Pancreas (tissue), 10 donors: ENCODE measurements around the gene PAPSS2. TPM values are rescaled to one million over a fixed set of nuclear protein-coding genes. Genes with fewer than 3 reads are reported as not detected.

Experiments
- ATAC-seq, 4 donors: fragments of 200-7000 bp; cut with Tn5 transposase; one replicate each; pipeline versions ENCODE4 v1.8.0 to v1.9.1; 2020; ENCODE audit warnings: mild to moderate bottlenecking in 4 of 4, moderate library complexity in 4 of 4
- DNase-seq, 6 donors: peaks; one replicate each; pipeline ENCODE4 v3.0.0-alpha.2; 2020
- FAIRE-seq: peaks from 2 replicates; lab custom pipeline; 2012; peaks lifted over from hg19 to GRCh38; lab: Jason Lieb, UNC
- H3K27ac ChIP-seq, 4 donors: fragments of 200-600 bp; sonication (generic); 1 replicate in 3 of 4; 2 replicates in 1 of 4; pipeline versions ENCODE4 v1.5.0 to v1.8.0; 2020
- H3K27me3 ChIP-seq, 4 donors: fragments of 200-600 bp; one replicate each; pipeline ENCODE4 v1.8.0; 2021
- H3K36me3 ChIP-seq, 3 donors: fragments of 200-600 bp; sonication (generic) in 1 of 3; one replicate each; pipeline versions ENCODE4 v1.5.0 to v1.8.0; 2020 to 2021
- H3K4me1 ChIP-seq, 3 donors: fragments of 200-600 bp; one replicate each; pipeline ENCODE4 v1.8.0; 2021
- H3K4me3 ChIP-seq, 4 donors: fragments of 200-600 bp; sonication (generic) in 2 of 4; one replicate each; pipeline versions ENCODE4 v1.5.0 to v1.8.0; 2020 to 2021
- H3K9me3 ChIP-seq, 4 donors: fragments of 200-600 bp; one replicate each; pipeline ENCODE4 v1.8.0; 2021
- WGBS, 2 donors: extraction: QIAGEN DNeasy Blood & Tissue Kit; methylation state at CpG; one replicate each; pipeline ENCODE4 v1.1.7; 2013; 5-methylcytosine and 5-hydroxymethylcytosine counted together
- intact Hi-C, 3 donors: fragments of 100-400 bp; cut with DNase I; formaldehyde crosslinking; loops; one replicate each; pipeline versions ENCODE4 v1.11.1 to v1.14.2; 2022
- polyA plus RNA-seq, 2 donors: library from polyadenylated mRNA; stranded (reverse); fragments of 200-250 nt; gene quantifications; one replicate each; pipeline ENCODE4 v1.2.3, GENCODE V29; 2013
- total RNA-seq, 6 donors: library from RNA; stranded (reverse); fragmentation: NEBNext Ultra II Directional in 4 of 6; extraction: Animal tissue kit (Norgen Biotek cat#: 25700) in 4 of 6; gene quantifications; one replicate each; pipeline versions ENCODE4 v1.2.1 to v1.2.4, GENCODE V29; 2021 to 2023
- TF ChIP-seq, protein P1 (sequence below), 4 donors: fragments of 200-600 bp; sonication (generic) in 3 of 4; IDR thresholded peaks; one replicate each; pipeline versions ENCODE4 v1.5.0 to v1.8.0; 2021; ENCODE audit warnings: antibody characterized with exemption in 4 of 4
- donor health status: healthy with polysubstance abuse.
- donor health status: DM: no; HTN: no; CAD: no; lungs with moderate emphysema.
- donor health status: DM: no; HTN: no; CAD: no.
- donor health status: control.
- donor health status: control.
- donor health status: Bipolar disorder and iron deficiency.
- donor health status: DM: yes; HTN: yes; CAD: no.
- donor health status: DM: no; HTN: no; CAD: no.
- donor health status: DM: no; HTN: no; CAD: no.
- donor health status: DM: yes; HTN: yes; CAD: no.

The PAPSS2 gene
- total and polyA plus RNA-seq, 8 donors, result 10.0 to 54.7 (median 39.9) TPM

DNA sequence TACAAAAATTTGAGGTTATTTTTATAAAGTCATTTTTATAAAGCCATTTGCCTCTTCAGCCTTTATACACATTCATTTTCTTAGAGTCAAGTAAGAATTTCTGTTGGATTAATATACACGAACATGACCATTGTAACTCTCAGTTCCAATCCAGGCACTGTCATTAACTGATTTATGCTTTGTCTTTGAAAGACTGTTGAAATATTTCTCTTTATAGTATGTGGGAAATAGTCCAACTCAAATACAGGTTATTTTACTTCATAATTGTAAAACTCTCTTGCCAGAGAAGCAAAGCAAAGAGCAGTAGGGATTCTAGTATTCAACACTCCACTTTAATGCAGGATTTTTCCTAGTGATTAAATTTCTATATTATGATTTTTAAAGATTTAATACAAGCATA is 36.5 kb upstream of the PAPSS2 start:
- no peak for ATAC-seq
- Histone ChIP-seq H3K27ac (no peak overlapping the region), H3K4me3 (no peak overlapping the region), H3K9me3 (no peaks in the 10 kb centered on the region), H3K36me3 (no peaks in the 10 kb centered on the region), H3K27me3 (no peaks in the 10 kb centered on the region), H3K4me1 (peaks cover 0 to 7% (median 0%) of the 10 kb centered on the region in 3 donors)
- intact Hi-C loops, result no loop called here
- WGBS, 2 donors, result 73% methylated on average over 1 of the region's 1 CpG
- no peak for FAIRE-seq
- no peak for DNase-seq
- TF ChIP-seq, protein P1, sequence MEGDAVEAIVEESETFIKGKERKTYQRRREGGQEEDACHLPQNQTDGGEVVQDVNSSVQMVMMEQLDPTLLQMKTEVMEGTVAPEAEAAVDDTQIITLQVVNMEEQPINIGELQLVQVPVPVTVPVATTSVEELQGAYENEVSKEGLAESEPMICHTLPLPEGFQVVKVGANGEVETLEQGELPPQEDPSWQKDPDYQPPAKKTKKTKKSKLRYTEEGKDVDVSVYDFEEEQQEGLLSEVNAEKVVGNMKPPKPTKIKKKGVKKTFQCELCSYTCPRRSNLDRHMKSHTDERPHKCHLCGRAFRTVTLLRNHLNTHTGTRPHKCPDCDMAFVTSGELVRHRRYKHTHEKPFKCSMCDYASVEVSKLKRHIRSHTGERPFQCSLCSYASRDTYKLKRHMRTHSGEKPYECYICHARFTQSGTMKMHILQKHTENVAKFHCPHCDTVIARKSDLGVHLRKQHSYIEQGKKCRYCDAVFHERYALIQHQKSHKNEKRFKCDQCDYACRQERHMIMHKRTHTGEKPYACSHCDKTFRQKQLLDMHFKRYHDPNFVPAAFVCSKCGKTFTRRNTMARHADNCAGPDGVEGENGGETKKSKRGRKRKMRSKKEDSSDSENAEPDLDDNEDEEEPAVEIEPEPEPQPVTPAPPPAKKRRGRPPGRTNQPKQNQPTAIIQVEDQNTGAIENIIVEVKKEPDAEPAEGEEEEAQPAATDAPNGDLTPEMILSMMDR (IDR thresholded peaks at IDR 0.05), result no peak

DNA sequence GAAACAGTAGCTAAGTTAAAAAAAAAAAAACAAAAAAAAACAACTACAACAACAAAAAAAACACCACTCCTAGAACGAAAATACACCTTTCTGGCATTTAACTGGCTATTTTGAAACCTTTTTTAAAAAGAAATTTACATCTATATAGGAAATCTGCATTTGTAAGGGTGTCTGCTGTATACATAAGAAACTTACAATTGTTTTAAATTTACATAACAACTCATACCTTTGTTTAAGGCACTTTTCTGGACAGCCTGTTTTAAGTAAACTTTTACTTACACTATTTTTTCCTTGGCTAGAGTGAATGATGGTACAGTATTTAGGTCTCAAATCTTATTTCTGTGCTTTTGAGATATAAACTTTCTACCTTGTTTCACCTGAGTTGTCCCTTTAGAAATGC is 34.0 kb upstream of the PAPSS2 start:
- intact Hi-C loops, result no loop called here
- H3K27ac ChIP-seq, result no peak overlapping the region
- no peak for FAIRE-seq
- 69 to 79% methylated on average over 1 of the region's 1 CpG for WGBS, 2 donors
- no peak for DNase-seq
- H3K4me3 ChIP-seq, result no peak overlapping the region
- H3K4me1 ChIP-seq, result no peaks in the 10 kb centered on the region
- ATAC-seq, result no peak
- H3K9me3 ChIP-seq, result no peaks in the 10 kb centered on the region
- no peaks in the 10 kb centered on the region for H3K36me3 ChIP-seq
- TF ChIP-seq, protein P1 (IDR thresholded peaks at IDR 0.05), result no peak
- H3K27me3 ChIP-seq, result no peaks in the 10 kb centered on the region

DNA sequence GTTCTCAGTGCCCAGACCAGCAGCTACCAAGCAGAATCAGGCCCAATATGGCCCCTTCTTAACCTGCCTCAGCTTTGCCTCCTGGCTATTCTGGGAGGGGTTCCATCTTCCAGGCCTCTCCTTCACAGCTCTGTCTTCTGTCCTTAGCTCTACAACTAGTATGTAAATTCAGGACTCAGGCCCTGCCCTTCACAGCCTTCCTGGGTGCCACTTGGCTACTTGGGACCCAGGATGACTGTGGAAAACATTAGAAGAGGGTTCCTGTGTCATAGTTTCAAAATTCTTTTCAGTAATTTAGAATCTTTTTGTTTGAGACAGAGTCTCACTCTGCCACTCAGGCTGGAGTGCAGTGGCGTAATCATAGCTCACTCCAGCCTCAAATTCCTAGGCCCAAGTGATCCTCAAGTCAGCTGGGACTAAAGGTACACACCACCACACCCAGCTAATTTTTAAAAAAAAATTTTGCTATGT is 33.2 kb upstream of the PAPSS2 start:
- Histone ChIP-seq H3K9me3 (no peaks in the 10 kb centered on the region), H3K36me3 (no peaks in the 10 kb centered on the region), H3K27me3 (no peaks in the 10 kb centered on the region), H3K4me1 (no peaks in the 10 kb centered on the region), H3K4me3 (no peak overlapping the region), H3K27ac (no peak overlapping the region)
- ATAC-seq, result no peak
- TF ChIP-seq, protein P1 (IDR thresholded peaks at IDR 0.05), result no peak
- WGBS, 2 donors, result 98 to 100% methylated on average over 1 of the region's 1 CpG
- DNase-seq, result no peak
- FAIRE-seq, result no peak
- intact Hi-C loops, result no loop called here

DNA sequence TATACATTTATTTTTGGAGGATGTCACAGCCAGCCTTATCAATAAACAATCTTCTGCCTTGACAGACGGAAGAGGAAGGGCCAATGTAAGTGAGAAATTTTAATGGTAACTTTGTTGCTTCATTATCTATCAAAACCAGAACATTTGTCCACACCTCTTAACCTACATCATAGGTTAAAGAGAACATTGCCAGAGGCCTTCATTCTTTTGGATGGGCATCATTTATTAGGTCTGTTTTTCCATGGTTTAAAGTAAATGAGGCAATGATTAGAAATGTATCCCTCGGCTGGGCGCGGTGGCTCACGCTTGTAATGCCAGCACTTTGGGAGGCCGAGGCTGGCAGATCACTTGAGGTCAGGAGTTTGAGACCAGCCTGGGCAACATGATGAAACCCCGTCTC is 29.5 kb upstream of the PAPSS2 start:
- FAIRE-seq (no peak), ATAC-seq (no peak), DNase-seq (no peak)
- Histone ChIP-seq H3K27me3 (no peaks in the 10 kb centered on the region), H3K4me1 (no peaks in the 10 kb centered on the region), H3K27ac (no peak overlapping the region), H3K4me3 (no peak overlapping the region), H3K36me3 (no peaks in the 10 kb centered on the region), H3K9me3 (no peaks in the 10 kb centered on the region)
- intact Hi-C loops, result no loop called here
- TF ChIP-seq, protein P1 (IDR thresholded peaks at IDR 0.05), result no peak
- 90 to 92% methylated on average over 7 of the region's 7 CpGs for WGBS, 2 donors

DNA sequence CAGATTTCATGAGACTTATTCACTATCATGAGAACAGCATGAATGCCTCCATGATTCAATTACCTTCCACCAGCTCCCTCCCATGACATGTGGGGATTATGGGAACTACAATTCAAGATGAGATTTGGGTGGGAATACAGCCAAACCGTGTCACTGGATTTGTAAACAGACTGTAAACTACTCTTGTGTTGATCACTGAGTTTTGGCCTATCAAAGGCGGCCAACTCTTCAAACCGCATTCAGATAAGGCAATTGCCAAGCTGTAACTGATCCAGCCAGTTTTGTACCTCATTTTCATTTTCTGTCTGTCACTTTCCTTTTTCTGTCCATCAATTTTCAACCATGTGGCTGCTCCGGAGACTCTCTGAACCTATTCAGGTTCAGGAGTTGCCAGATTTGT is 27.2 kb upstream of the PAPSS2 start:
- no peaks in the 10 kb centered on the region for H3K9me3 ChIP-seq
- peak in 1 of 4 donors; percentile 35 for ATAC-seq
- intact Hi-C loops, result no loop called here
- H3K4me1 ChIP-seq, result no peaks in the 10 kb centered on the region
- no peaks in the 10 kb centered on the region for H3K27me3 ChIP-seq
- 78 to 79% methylated on average over 4 of the region's 4 CpGs for WGBS, 2 donors
- no peak overlapping the region for H3K4me3 ChIP-seq
- no peak for FAIRE-seq
- TF ChIP-seq, protein P1 (IDR thresholded peaks at IDR 0.05), result no peak
- H3K27ac ChIP-seq, result no peak overlapping the region
- H3K36me3 ChIP-seq, result no peaks in the 10 kb centered on the region
- DNase-seq, result no peak
